H1 (cell line): ENCODE data around the gene CUBN. TPM values are rescaled to one million over a fixed set of nuclear protein-coding genes. Genes with fewer than 3 reads are reported as not detected.

ENCODE experiments used
- CTCF ChIA-PET: fragments of 300-600 bp; sonication (Branson Sonifier 250); formaldehyde crosslinking; loops from one replicate; lab custom pipeline; 2021; ENCODE audit not compliant: partially characterized antibody; lab: Charles Lee
- POLR2A ChIA-PET: fragments of 300-600 bp; sonication (Branson Sonifier 250); formaldehyde crosslinking; loops from one replicate; lab custom pipeline; 2021; ENCODE audit warnings: inconsistent platforms; ENCODE audit not compliant: partially characterized antibody; lab: Charles Lee
- DNase-seq, 2 experiments: peaks; one replicate each; pipeline versions ENCODE4 v3.0.0 to v3.0.0-alpha.2; 2010 to 2022; ENCODE audit warnings: low spot score in 2 of 2, low read depth in 1 of 2, mixed read lengths in 1 of 2
- FAIRE-seq: peaks from 2 replicates; lab custom pipeline; 2011; peaks lifted over from hg19 to GRCh38; lab: Jason Lieb, UNC
- H2AFZ ChIP-seq: 2 replicates; pipeline ENCODE4 v1.8.1; 2012; ENCODE audit warnings: low read length, inconsistent platforms
- H2AK5ac ChIP-seq: 2 replicates; pipeline ENCODE4 v1.6.1; 2013; ENCODE audit warnings: low read depth, low read length
- H2BK120ac ChIP-seq: replicated peaks from 2 replicates; pipeline ENCODE3; 2013; ENCODE audit warnings: low read depth, low read length, inconsistent platforms
- H2BK12ac ChIP-seq: 2 replicates; pipeline ENCODE4 v1.6.1; 2013; ENCODE audit warnings: low read depth, low read length
- H2BK15ac ChIP-seq: 2 replicates; pipeline ENCODE4 v1.6.1; 2013; ENCODE audit warnings: low read length
- H2BK20ac ChIP-seq: 2 replicates; pipeline ENCODE4 v1.6.1; 2013; ENCODE audit warnings: low read length
- H2BK5ac ChIP-seq: 2 replicates; pipeline ENCODE4 v1.6.1; 2013; ENCODE audit warnings: low read depth, low read length
- H3K14ac ChIP-seq: 2 replicates; pipeline ENCODE4 v1.6.1; 2013; ENCODE audit warnings: inconsistent platforms; ENCODE audit not compliant: insufficient read length
- H3K18ac ChIP-seq: 2 replicates; pipeline ENCODE4 v1.6.1; 2013; ENCODE audit warnings: low read length; ENCODE audit errors: extremely low read depth
- H3K23ac ChIP-seq: 2 replicates; pipeline ENCODE4 v1.6.1; 2013; ENCODE audit warnings: inconsistent platforms; ENCODE audit not compliant: insufficient read length
- H3K23me2 ChIP-seq: 2 replicates; pipeline ENCODE4 v1.6.1; 2013; ENCODE audit warnings: low read depth, low read length
- H3K27ac ChIP-seq: 2 replicates; pipeline ENCODE4 v1.6.1; 2011; ENCODE audit warnings: low read depth, low read length, inconsistent platforms
- H3K27me3 ChIP-seq, 4 experiments: replicated peaks in 1 of 4; 1 replicate in 1 of 4; 2 replicates in 3 of 4; pipeline versions ENCODE4 v1.6.1 to v1.8.1; 2011 to 2013; ENCODE audit warnings: low read length in 3 of 4, mild to moderate bottlenecking in 3 of 4, inconsistent platforms in 2 of 4, mixed read lengths in 2 of 4, moderate library complexity in 1 of 4; ENCODE audit not compliant: control insufficient read depth in 3 of 4, insufficient read depth in 3 of 4; ENCODE audit errors: extremely low read depth in 1 of 4
- H3K36me3 ChIP-seq, 4 experiments: 2 replicates each; pipeline versions ENCODE4 v1.6.1 to v1.8.1; 2011 to 2013; ENCODE audit warnings: mild to moderate bottlenecking in 4 of 4, low read length in 3 of 4, moderate library complexity in 2 of 4, control low read depth in 1 of 4, inconsistent platforms in 1 of 4; ENCODE audit not compliant: insufficient read depth in 4 of 4, control insufficient read depth in 2 of 4
- H3K4ac ChIP-seq: replicated peaks from 2 replicates; pipeline ENCODE3; 2013; ENCODE audit warnings: low read length, low read depth, mixed read lengths, inconsistent platforms; ENCODE audit not compliant: insufficient read length
- H3K4me1 ChIP-seq, 4 experiments: replicated peaks in 1 of 4; 1 replicate in 1 of 4; 2 replicates in 3 of 4; pipeline versions ENCODE4 v1.6.1 to v1.8.1; 2011 to 2013; ENCODE audit warnings: low read length in 3 of 4, inconsistent platforms in 2 of 4, mixed read lengths in 1 of 4; ENCODE audit not compliant: insufficient read depth in 4 of 4, control insufficient read depth in 3 of 4
- H3K4me2 ChIP-seq, 2 experiments: 2 replicates each; pipeline versions ENCODE4 v1.6.1 to v1.8.1; 2011 to 2013; ENCODE audit warnings: low read depth in 2 of 2, low read length in 2 of 2, control low read depth in 1 of 2, inconsistent platforms in 1 of 2, mild to moderate bottlenecking in 1 of 2; ENCODE audit not compliant: insufficient read depth in 1 of 2
- H3K4me3 ChIP-seq, 4 experiments: fragments of 200-600, 300-600 bp in 1 of 4; sonication (generic), shearing (Covaris generic), sonication (Bioruptor Twin) in 1 of 4; 2 replicates each; pipeline versions ENCODE4 v1.5.1 to v1.8.1; 2011 to 2016; ENCODE audit warnings: low read length in 4 of 4, low read depth in 3 of 4, control low read depth in 2 of 4, inconsistent platforms in 2 of 4, mild to moderate bottlenecking in 2 of 4, mixed read lengths in 1 of 4, moderate library complexity in 1 of 4; ENCODE audit not compliant: insufficient read depth in 2 of 4; ENCODE audit errors: extremely low read depth in 1 of 4
- H3K56ac ChIP-seq: replicated peaks from 2 replicates; pipeline ENCODE3; 2013; ENCODE audit warnings: low read depth, mild to moderate bottlenecking, mixed read lengths, low read length, inconsistent platforms; ENCODE audit not compliant: insufficient read length
- H3K79me1 ChIP-seq: 2 replicates; pipeline ENCODE4 v1.6.1; 2013; ENCODE audit warnings: low read depth, low read length, control low read depth
- H3K79me2 ChIP-seq, 2 experiments: 2 replicates each; pipeline versions ENCODE4 v1.6.1 to v1.8.1; 2012 to 2013; ENCODE audit warnings: low read length in 2 of 2, mild to moderate bottlenecking in 2 of 2, inconsistent platforms in 1 of 2; ENCODE audit not compliant: insufficient read depth in 2 of 2, control insufficient read depth in 1 of 2
- H3K9ac ChIP-seq, 4 experiments: replicated peaks in 1 of 4; 1 replicate in 1 of 4; 2 replicates in 3 of 4; pipeline versions ENCODE4 v1.6.1 to v1.8.1; 2011 to 2013; ENCODE audit warnings: low read depth in 3 of 4, low read length in 3 of 4, control low read depth in 2 of 4, mild to moderate bottlenecking in 2 of 4, moderate library complexity in 2 of 4, inconsistent platforms in 1 of 4; ENCODE audit errors: extremely low read depth in 1 of 4
- H3K9me3 ChIP-seq, 2 experiments: 2 replicates each; pipeline versions ENCODE4 v1.6.1 to v1.8.1; 2012 to 2013; ENCODE audit warnings: mild to moderate bottlenecking in 2 of 2, moderate library complexity in 2 of 2, control low read depth in 1 of 2, inconsistent platforms in 1 of 2, low read depth in 1 of 2, low read length in 1 of 2, mixed read lengths in 1 of 2; ENCODE audit not compliant: insufficient read depth in 2 of 2
- H4K20me1 ChIP-seq, 2 experiments: replicated peaks in 1 of 2; 2 replicates each; pipeline versions ENCODE3 to v1.8.1; 2011 to 2013; ENCODE audit warnings: inconsistent platforms in 2 of 2, low read length in 2 of 2, mild to moderate bottlenecking in 1 of 2; ENCODE audit not compliant: insufficient read depth in 2 of 2, control insufficient read depth in 1 of 2
- H4K5ac ChIP-seq: 2 replicates; pipeline ENCODE4 v1.6.1; 2013; ENCODE audit warnings: low read length, low read depth, mixed read lengths, inconsistent platforms; ENCODE audit not compliant: insufficient read length
- H4K8ac ChIP-seq: 2 replicates; pipeline ENCODE4 v1.8.0; 2013; ENCODE audit warnings: mild to moderate bottlenecking, moderate library complexity, low read length, inconsistent platforms; ENCODE audit not compliant: insufficient read depth; ENCODE audit errors: extremely low read depth
- H4K91ac ChIP-seq: replicated peaks from 2 replicates; pipeline ENCODE3; 2013; ENCODE audit warnings: low read length, mixed read lengths, inconsistent platforms; ENCODE audit not compliant: insufficient read length
- ATF3 ChIP-seq: IDR thresholded peaks from 2 replicates; pipeline ENCODE4 v1.6.1; 2011; ENCODE audit warnings: low read depth, mild to moderate bottlenecking, low read length; ENCODE audit not compliant: insufficient read depth
- BCL11A ChIP-seq, 2 experiments: IDR thresholded peaks; one replicate each; pipeline ENCODE4 v1.6.1; 2011; ENCODE audit warnings: low read depth in 2 of 2, low read length in 2 of 2, mild to moderate bottlenecking in 2 of 2
- CHD1 ChIP-seq: IDR thresholded peaks from 2 replicates; pipeline ENCODE4 v1.6.1; 2012; ENCODE audit warnings: low read depth, low read length, improper control_type of control experiment
- RBBP5 ChIP-seq: IDR thresholded peaks from 2 replicates; pipeline ENCODE4 v1.7.1; 2012; ENCODE audit warnings: low read depth, mild to moderate bottlenecking, inconsistent platforms, low read length, moderate library complexity, borderline replicate concordance
- SIN3A ChIP-seq, 2 experiments: IDR thresholded peaks in 1 of 2; conservative IDR thresholded peaks in 1 of 2; 2 replicates each; pipeline ENCODE4 v1.6.1; 2011 to 2012; ENCODE audit warnings: low read length in 2 of 2, improper control_type of control experiment in 1 of 2, low read depth in 1 of 2, mild to moderate bottlenecking in 1 of 2
- WGBS, 2 experiments: shearing (Covaris generic) in 1 of 2; methylation state at CpG; one replicate each; pipeline versions ENCODE4 v1.1.6 to v1.1.7; 2013 to 2015; ENCODE audit warnings: low lambda C conversion rate in 2 of 2, mixed read lengths in 2 of 2, inconsistent platforms in 1 of 2, low coverage in 1 of 2, missing lambda C conversion rate in 1 of 2; ENCODE audit not compliant: insufficient replicate concordance in 2 of 2, insufficient coverage in 1 of 2, insufficient read length in 1 of 2; ENCODE audit errors: extremely low coverage in 1 of 2, missing lambda C conversion rate in 1 of 2; 5-methylcytosine and 5-hydroxymethylcytosine counted together
- polyA plus RNA-seq, 7 experiments: library from polyadenylated mRNA; depleted of rRNA in 3 of 7; stranded (reverse) in 5 of 7; unstranded in 2 of 7; fragments of >200 nt in 5 of 7; fragments of 200-250 nt in 2 of 7; gene quantifications; 1 replicate in 5 of 7; 2 replicates in 1 of 7; 4 replicates in 1 of 7; pipeline versions ENCODE4 v1.2.1 to v1.2.3, GENCODE V29; 2011 to 2013; ENCODE audit warnings: missing spikeins in 2 of 7, mixed read lengths in 2 of 7
- total RNA-seq: library from RNA; stranded (reverse); fragmentation: NEBNext Ultra II Directional; extraction: Animal tissue kit (Norgen Biotek cat#: 25700); gene quantifications from 2 replicates; pipeline ENCODE4 v1.2.1, GENCODE V29; 2021

Gene CUBN
- total and polyA plus RNA-seq, 2 of the 8 experiments (the other 6 are each of a cell fraction or from before 2014, with no cell fraction given), result 0.04 to 0.08 TPM

DNA sequence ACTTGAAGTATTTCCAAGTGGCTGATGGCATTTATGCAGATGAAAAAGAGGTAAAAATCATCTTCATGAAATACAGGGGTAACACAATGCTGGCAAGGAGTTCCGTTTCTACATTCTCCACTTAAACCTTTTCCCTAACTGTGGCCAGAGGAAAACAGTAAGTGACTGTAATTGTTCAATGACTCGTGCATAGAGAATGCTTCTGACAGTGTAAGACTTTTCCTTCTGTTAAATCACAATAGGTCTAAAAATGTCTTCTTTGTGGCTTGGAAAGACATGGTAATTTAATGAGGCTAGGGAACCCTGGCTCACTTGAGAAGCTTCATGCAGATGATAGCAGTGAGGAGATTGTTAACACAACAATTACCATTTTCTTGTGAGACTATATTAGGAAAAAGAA is 262.1 kb downstream of the CUBN start:
- DNase-seq, result peak in 1 of 2 experiments; percentile 21
- no peak overlapping the region for H3K9ac ChIP-seq
- peak overlapping the region in 1 of 4 experiments; percentile 44; a peak in 2 of 8 replicates for H3K4me3 ChIP-seq
- H3K23ac ChIP-seq, result no peak overlapping the region
- H2AK5ac ChIP-seq, result no peak overlapping the region
- H3K9me3 ChIP-seq, result no peaks in the 10 kb centered on the region
- H3K56ac ChIP-seq, result no peak overlapping the region
- CTCF ChIA-PET, result interaction anchor here (1.2 to 3.4 kb wide), 4 partner anchors 14 to 40 kb away, joined by 3 to 12 read pairs (median 4); no protein-coding TSS in a partner anchor
- no peak overlapping the region for H3K14ac ChIP-seq
- H3K4me2 ChIP-seq, result peak overlapping the region; percentile 48 to 64
- H3K23me2 ChIP-seq, result no peaks in the 10 kb centered on the region
- H3K4ac ChIP-seq, result no peak overlapping the region
- no peak overlapping the region for H2AFZ ChIP-seq
- H2BK20ac ChIP-seq, result no peak overlapping the region
- no peaks in the 10 kb centered on the region for H3K27me3 ChIP-seq
- 5% methylated on average over 2 of the region's 2 CpGs; no CpG with 5 or more reads in 1 of the 2 experiments for WGBS, 2 experiments
- peaks cover 4 to 21% (median 12%) of the 10 kb centered on the region in 4 experiments; a peak in 5 of 7 replicates for H3K4me1 ChIP-seq
- H2BK12ac ChIP-seq, result no peak overlapping the region
- H3K79me1 ChIP-seq, result no peaks in the 10 kb centered on the region
- no peak overlapping the region for H2BK5ac ChIP-seq
- H3K79me2 ChIP-seq, result no peaks in the 10 kb centered on the region
- no peak overlapping the region for H3K27ac ChIP-seq
- no peak overlapping the region for H4K91ac ChIP-seq
- no peaks in the 10 kb centered on the region for H3K36me3 ChIP-seq
- POLR2A ChIA-PET, result no interaction called here
- no peak overlapping the region for H3K18ac ChIP-seq
- H4K5ac ChIP-seq, result no peak overlapping the region
- H2BK120ac ChIP-seq, result no peak overlapping the region
- no peaks in the 10 kb centered on the region for H4K20me1 ChIP-seq
- H4K8ac ChIP-seq, result no peak overlapping the region
- TF ChIP-seq SIN3A (conservative IDR thresholded peaks at IDR 0.05 in 1 of 2, IDR thresholded peaks at IDR 0.05 in 1 of 2; ENCODE audit: low read depth in 1 of 2, low read length in 2 of 2) (no peak), ATF3 (no peak), RBBP5 (no peak), CHD1 (no peak), BCL11A (IDR thresholded peaks at IDR 0.05; ENCODE audit: low read depth in 2 of 2, low read length in 2 of 2) (no peak)
- no peak overlapping the region for H2BK15ac ChIP-seq
- FAIRE-seq, result peak; percentile 58
